K562 (cell line): ENCODE measurements around the gene NUDT22. TPM values are rescaled to one million over a fixed set of nuclear protein-coding genes. Genes with fewer than 3 reads are reported as not detected.
A peak's percentile ranks its signal among the peaks of the same experiment; 100 is the strongest.

ENCODE experiments used
- ASH1L ChIP-seq: fragments of 450-650 bp; IDR thresholded peaks from 2 replicates; pipeline ENCODE4 v1.6.1; 2018; ENCODE audit warnings: borderline replicate concordance, mild to moderate bottlenecking, low read depth; ENCODE audit not compliant: partially characterized antibody
- BRD9 ChIP-seq: fragments of 450-650 bp; IDR thresholded peaks from 2 replicates; pipeline ENCODE4 v1.6.1; 2018; ENCODE audit warnings: low read depth; ENCODE audit not compliant: partially characterized antibody
- BRF1 ChIP-seq: IDR thresholded peaks from 3 replicates; pipeline ENCODE4 v1.6.1; 2011; ENCODE audit warnings: borderline replicate concordance, mild to moderate bottlenecking; ENCODE audit not compliant: insufficient read length; ENCODE audit errors: extremely low read depth
- CTBP1 ChIP-seq: fragments of 450-650 bp; IDR thresholded peaks from 2 replicates; pipeline ENCODE4 v1.6.1; 2016; ENCODE audit warnings: borderline replicate concordance
- E2F3 ChIP-seq: fragments of 250-450 bp; sonication (Bioruptor Pico); IDR thresholded peaks from 2 replicates; pipeline ENCODE4 v1.4.0; 2020; ENCODE audit warnings: mild to moderate bottlenecking
- E2F8 ChIP-seq: fragments of 450-650 bp; IDR thresholded peaks from 2 replicates; pipeline ENCODE4 v1.7.1; 2018; ENCODE audit warnings: mild to moderate bottlenecking, low read depth; ENCODE audit not compliant: partially characterized antibody
- FIP1L1 ChIP-seq: fragments of 200-400 bp; formaldehyde crosslinking; IDR thresholded peaks from 2 replicates; pipeline ENCODE4 v1.6.1; 2018; ENCODE audit warnings: mild to moderate bottlenecking, low read depth, low read length; ENCODE audit not compliant: poor library complexity, severe bottlenecking
- HBP1 ChIP-seq: fragments of 450-650 bp; formaldehyde crosslinking; IDR thresholded peaks from 2 replicates; pipeline ENCODE4 v1.4.0; 2022; ENCODE audit warnings: missing genetic modification characterization
- HDAC1 ChIP-seq, 2 experiments: fragments of 450-650 bp; IDR thresholded peaks; 2 replicates each; pipeline ENCODE4 v1.6.1; 2016 to 2017; ENCODE audit warnings: inconsistent platforms in 1 of 2, mild to moderate bottlenecking in 1 of 2, moderate library complexity in 1 of 2
- JUND ChIP-seq, 2 experiments: IDR thresholded peaks; 2 replicates in 1 of 2; 3 replicates in 1 of 2; pipeline ENCODE4 v1.6.1; 2011; ENCODE audit warnings: borderline replicate concordance in 2 of 2, low read depth in 2 of 2, low read length in 2 of 2, improper control_type of control experiment in 1 of 2, missing biosample characterization in 1 of 2, missing genetic modification characterization in 1 of 2, missing genetic modification reagents in 1 of 2
- KDM1A ChIP-seq, 2 experiments: fragments of 450-650 bp; IDR thresholded peaks; 2 replicates each; pipeline ENCODE4 v1.6.1; 2016; ENCODE audit warnings: mild to moderate bottlenecking in 2 of 2
- NFATC3 ChIP-seq: fragments of 450-650 bp; IDR thresholded peaks from 2 replicates; pipeline ENCODE4 v1.6.1; 2017; ENCODE audit warnings: mild to moderate bottlenecking
- PTBP1 ChIP-seq: fragments of 200-400 bp; formaldehyde crosslinking; IDR thresholded peaks from 2 replicates; pipeline ENCODE4 v1.6.1; 2017; ENCODE audit warnings: low read depth, low read length
- RBM25 ChIP-seq: fragments of 200-400 bp; formaldehyde crosslinking; IDR thresholded peaks from 2 replicates; pipeline ENCODE4 v1.6.1; 2018; ENCODE audit warnings: low read length, low read depth, moderate library complexity; ENCODE audit not compliant: severe bottlenecking
- RBM39 ChIP-seq: fragments of 200-400 bp; formaldehyde crosslinking; optimal IDR thresholded peaks from 2 replicates; pipeline ENCODE3; 2018; ENCODE audit warnings: low read depth, low read length
- SNRNP70 ChIP-seq: fragments of 200-400 bp; formaldehyde crosslinking; optimal IDR thresholded peaks from 2 replicates; pipeline ENCODE3; 2017; ENCODE audit warnings: low read depth, low read length
- TFE3 ChIP-seq: fragments of 450-650 bp; formaldehyde crosslinking; IDR thresholded peaks from 2 replicates; pipeline ENCODE4 v1.4.0; 2020; ENCODE audit warnings: mild to moderate bottlenecking, mixed read lengths
- XRCC4 ChIP-seq: IDR thresholded peaks from one replicate; pipeline ENCODE4 v1.6.1; 2011; ENCODE audit not compliant: insufficient read depth, insufficient read length; ENCODE audit errors: extremely low read depth
- ZBTB8A ChIP-seq: fragments of 450-650 bp; IDR thresholded peaks from 2 replicates; pipeline ENCODE4 v1.6.1; 2018; ENCODE audit warnings: mild to moderate bottlenecking, moderate library complexity; ENCODE audit not compliant: partially characterized antibody
- ZFP36 ChIP-seq: fragments of 150-350 bp; IDR thresholded peaks from 2 replicates; pipeline ENCODE4 v1.6.1; 2018; ENCODE audit warnings: low read length, low read depth; ENCODE audit not compliant: partially characterized antibody
- ZFX ChIP-seq: sonication (generic); formaldehyde crosslinking; IDR thresholded peaks from 2 replicates; pipeline ENCODE4 v1.8.0; 2022; ENCODE audit warnings: mild to moderate bottlenecking, missing genetic modification reagents, moderate library complexity
- ZNF586 ChIP-seq: fragments of 450-650 bp; formaldehyde crosslinking; conservative IDR thresholded peaks from 2 replicates; pipeline ENCODE4 v1.4.0; 2020; ENCODE audit warnings: mild to moderate bottlenecking, moderate library complexity
- polyA plus RNA-seq, 8 experiments: library from polyadenylated mRNA; depleted of rRNA in 4 of 8; stranded (reverse) in 5 of 8; unstranded in 3 of 8; fragments of >200 nt; fragmentation: Nextera tagmentation in 2 of 8; fragmentation: Illumina TruSeq in 1 of 8; extraction: Ambion mirVana in 2 of 8; extraction: Trizol in 1 of 8; gene quantifications; 2 replicates each; pipeline versions ENCODE4 v1.2.1 to v1.2.3, GENCODE V29; 2011 to 2014; ENCODE audit warnings: inconsistent platforms in 1 of 8, missing spikeins in 1 of 8
- total RNA-seq, 7 experiments: library from RNA; depleted of rRNA in 6 of 7; stranded (reverse); fragments of >200 nt in 6 of 7; fragmentation: Illumina TruSeq in 2 of 7; extraction: Trizol in 2 of 7; gene quantifications; 2 replicates each; pipeline versions ENCODE4 v1.2.1 to v1.2.3, GENCODE V29; 2011 to 2021; ENCODE audit warnings: low replicate concordance in 1 of 7

The NUDT22 gene
- total and polyA plus RNA-seq, 9 of the 15 experiments (the other 6 are each of a cell fraction or from before 2014, with no cell fraction given) = 6.3 to 92.6 (median 37.4) TPM

GRCh38 chr11:64249563-64250414 lies 23.7 kb downstream of the NUDT22 start (continued):
- TF ChIP-seq E2F8 (no peak), TFE3 (CRISPR knock-in tag) (no peak), HBP1 (CRISPR knock-in tag) (no peak), BRF1 (no peak), ZFX (0 out of 2 replicates have a peak, but pooled peaks have one; percentile 24), CTBP1 (no peak), SNRNP70 (no peak), ZNF586 (no peak), E2F3 (CRISPR knock-in tag) (no peak), ZBTB8A (no peak), KDM1A (IDR thresholded peaks at IDR 0.05) (peak in 1 of 2 experiments; percentile 97; a peak in 3 of 4 replicates), HDAC1 (IDR thresholded peaks at IDR 0.05) (peak; percentile 37 to 74; a peak in 2 of 4 replicates), RBM25 (peak; percentile 99), PTBP1 (peak; percentile 96), NFATC3 (no peak), ASH1L (no peak), JUND (IDR thresholded peaks at IDR 0.05; ENCODE audit: borderline replicate concordance, low read depth, low read length) (no peak), JUND (tag; IDR thresholded peaks at IDR 0.05; ENCODE audit: borderline replicate concordance, low read depth, low read length) (no peak), FIP1L1 (no peak), ZFP36 (peak; percentile 97), XRCC4 (no peak), RBM39 (no peak), BRD9 (peak; percentile 84)
